ENCODE data around the gene CDK14.

The CDK14 gene

DNA sequence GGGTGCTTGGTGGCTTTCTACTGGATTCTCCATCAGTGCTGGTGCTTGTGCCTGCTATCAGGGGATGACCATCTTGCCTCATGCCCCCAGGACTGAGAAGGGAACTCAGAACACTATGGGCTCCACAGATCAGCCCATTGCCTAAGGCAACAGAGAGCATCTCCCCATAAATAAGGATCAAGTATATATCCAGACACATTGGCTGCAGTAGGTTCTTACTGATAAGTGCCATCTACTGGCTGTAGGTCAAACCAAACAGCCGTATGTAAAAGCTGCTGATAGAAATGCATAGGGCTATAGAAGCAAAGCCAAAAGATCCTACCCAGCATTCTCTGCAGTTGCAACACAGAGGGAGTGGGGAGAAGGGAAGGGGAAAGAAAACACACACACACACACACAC is 153.7 kb downstream of the CDK14 start:
- TF ChIP-seq, protein P1, sequence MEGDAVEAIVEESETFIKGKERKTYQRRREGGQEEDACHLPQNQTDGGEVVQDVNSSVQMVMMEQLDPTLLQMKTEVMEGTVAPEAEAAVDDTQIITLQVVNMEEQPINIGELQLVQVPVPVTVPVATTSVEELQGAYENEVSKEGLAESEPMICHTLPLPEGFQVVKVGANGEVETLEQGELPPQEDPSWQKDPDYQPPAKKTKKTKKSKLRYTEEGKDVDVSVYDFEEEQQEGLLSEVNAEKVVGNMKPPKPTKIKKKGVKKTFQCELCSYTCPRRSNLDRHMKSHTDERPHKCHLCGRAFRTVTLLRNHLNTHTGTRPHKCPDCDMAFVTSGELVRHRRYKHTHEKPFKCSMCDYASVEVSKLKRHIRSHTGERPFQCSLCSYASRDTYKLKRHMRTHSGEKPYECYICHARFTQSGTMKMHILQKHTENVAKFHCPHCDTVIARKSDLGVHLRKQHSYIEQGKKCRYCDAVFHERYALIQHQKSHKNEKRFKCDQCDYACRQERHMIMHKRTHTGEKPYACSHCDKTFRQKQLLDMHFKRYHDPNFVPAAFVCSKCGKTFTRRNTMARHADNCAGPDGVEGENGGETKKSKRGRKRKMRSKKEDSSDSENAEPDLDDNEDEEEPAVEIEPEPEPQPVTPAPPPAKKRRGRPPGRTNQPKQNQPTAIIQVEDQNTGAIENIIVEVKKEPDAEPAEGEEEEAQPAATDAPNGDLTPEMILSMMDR (IDR thresholded peaks at IDR 0.05): peak; percentile 42; the same call in 1 of the 2 replicates

DNA sequence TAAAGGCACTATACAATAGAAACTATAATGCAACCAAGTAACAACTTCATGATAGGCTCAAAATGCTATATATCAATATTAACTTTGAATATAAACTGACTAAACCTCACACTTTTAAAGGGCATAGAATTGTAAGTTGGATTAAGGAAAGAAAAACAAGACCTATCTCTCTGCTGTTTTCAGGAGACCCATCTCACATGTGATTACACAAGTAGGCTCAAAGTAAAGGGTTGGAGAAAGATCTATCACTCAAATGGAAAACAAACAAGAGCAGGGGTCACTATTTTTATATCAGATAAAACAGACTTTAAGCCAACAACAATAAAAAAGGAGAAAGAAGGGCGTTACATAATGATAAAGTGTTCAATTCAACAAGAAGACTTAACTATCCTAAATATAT is 155.5 kb downstream of the CDK14 start:
- TF ChIP-seq, protein P1 (IDR thresholded peaks at IDR 0.05): no peak

DNA sequence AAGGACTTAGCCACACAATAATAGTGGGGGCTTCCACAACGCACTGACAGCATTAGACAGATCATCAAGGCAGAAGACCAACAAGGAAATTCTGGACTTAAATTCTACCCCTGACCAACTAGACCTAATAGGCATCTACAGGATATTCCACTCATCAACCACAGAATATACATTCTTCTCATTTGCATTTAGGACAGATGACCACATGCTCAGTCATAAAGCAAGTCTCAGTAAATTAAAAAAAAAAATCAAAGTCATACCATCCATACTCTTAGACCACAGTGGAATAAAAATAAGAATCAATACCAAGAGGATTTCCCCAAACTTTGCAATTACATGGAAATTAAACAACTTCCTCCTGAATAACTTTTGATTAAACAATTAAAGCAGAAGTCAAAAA is 155.9 kb downstream of the CDK14 start:
- TF ChIP-seq, protein P1 (IDR thresholded peaks at IDR 0.05): no peak

DNA sequence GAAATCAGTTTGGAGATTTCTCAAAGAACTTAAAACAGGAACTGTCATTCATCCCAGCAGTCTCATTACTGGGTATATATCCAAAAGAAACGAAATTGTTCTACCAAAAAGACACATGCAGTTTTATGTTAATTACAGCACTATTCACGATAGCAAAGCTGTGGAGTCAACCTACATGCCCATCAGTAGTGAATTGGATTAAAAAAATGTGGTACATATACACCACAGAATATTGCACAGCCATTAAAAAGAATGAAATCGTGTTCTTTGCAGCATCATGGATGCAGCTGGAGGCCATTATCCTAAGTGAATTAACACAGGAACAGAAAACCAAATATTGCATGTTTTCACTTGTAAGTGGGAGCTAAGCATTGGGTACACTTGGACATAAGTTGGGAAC is 158.9 kb downstream of the CDK14 start:
- TF ChIP-seq, protein P1 (IDR thresholded peaks at IDR 0.05): no peak

DNA sequence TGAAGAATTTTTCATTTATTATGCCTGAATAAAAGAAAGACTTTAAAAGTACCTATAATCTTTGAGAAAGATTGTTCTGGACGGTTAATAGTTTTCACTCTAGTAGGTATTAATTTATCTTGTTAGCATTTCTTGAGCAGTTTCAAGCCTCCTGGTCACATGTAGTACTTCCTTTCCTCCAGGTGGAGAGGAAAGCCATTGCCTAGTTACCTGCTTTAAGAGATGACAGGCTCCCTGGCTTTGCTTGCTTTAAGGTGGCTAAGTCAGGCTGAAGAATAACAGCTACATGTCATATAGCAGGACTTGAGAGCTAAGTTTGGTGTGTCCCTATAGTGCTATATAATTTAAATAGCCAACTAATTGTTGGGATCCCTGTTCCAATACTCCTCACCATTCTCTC is 160.2 kb downstream of the CDK14 start:
- TF ChIP-seq, protein P1 (IDR thresholded peaks at IDR 0.05): no peak

DNA sequence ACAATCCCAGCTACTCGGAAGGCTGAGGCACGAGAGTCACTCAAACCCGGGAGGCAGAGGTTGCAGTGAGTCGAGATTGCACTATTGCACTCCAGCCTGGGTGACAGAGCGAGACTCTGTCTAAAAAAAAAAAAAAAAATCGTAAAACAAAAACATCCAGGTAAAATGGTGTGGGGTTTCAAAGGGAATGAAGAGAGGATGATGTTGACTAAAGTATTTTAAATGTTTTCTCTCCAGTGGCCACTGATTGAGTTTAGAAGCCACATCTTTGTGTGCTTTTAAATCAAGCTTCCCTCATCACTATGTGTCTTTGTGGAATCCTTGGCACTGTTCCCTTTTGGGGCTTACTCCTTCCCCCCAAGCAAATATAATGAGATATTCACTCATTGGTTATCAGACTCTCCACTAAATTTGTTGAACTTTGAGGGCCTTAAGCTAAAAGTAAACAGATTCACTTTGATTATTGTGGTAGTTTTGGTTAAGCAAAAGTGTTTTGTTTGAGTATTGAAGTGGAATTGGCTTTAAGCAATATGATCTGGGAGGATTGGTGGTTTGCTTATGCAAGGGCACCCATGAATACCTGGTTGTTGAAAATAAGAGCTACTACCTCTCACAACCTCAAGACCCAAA is 162.9 kb downstream of the CDK14 start:
- TF ChIP-seq, protein P1 (IDR thresholded peaks at IDR 0.05): no peak

DNA sequence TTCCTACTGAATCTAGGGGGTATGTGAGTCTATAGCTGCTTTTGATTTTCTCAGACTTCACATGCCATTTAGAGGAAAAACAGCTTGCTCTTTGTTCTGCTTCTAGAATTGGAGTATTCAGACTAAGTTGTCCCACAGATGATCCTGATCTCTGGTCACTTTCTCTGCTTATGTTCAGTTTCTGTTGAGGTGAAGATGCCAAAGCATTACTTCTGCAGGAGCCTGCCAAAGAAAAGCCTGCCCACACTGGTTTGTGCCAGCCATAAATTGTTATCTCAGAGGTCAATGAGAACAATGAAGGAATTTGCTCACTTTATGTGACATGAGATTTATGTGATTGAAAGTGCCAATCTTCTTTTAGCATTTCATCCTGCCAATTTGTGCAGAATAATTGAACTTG is 163.6 kb downstream of the CDK14 start:
- TF ChIP-seq, protein P1 (IDR thresholded peaks at IDR 0.05): no peak

DNA sequence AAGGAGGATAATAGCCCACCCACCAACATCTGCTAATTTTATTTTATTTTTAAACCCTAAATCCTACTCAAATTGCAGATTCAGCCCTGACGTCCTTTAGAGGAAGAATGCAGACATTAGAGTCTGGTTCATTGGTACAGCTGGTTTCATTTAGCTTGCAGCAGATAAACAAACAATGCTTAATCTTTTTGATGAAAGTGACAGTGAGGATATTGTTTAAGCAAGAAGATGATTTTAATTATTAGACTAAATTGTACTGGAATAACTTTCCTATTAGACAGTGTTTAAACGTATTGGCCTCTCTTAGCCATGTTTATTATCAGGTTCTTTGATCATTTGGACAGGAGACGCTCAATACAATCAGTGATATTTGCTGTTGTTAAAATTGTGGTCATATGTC is 164.8 kb downstream of the CDK14 start:
- TF ChIP-seq, protein P1 (IDR thresholded peaks at IDR 0.05): no peak

Data from LNCAP (cell line).